ENCODE data around the gene C16orf82. TPM values are rescaled to one million over a fixed set of nuclear protein-coding genes. Genes with fewer than 3 reads are reported as not detected.

C16orf82 gene
- total and polyA plus RNA-seq, 4 donors = not detected

DNA sequence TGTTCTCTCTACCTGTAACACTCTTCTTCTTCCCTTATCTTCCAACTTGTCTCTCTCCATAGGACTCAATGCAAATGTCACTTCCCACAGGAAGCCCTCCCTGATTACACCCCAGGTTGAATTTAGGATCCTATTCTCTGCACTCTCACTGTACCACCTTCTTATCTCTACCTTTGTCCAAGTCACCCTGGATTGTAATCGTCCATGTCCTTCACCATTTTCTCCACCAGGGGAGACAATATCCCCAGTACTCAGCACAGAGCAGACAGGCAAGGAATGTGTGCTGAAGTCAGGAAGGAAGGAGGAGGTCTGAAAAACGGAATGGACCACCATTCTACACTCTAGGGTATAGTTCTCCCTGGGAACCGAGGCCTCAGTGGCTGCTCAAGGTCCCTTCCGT, 14.2 kb downstream of the C16orf82 start:
- DNase-seq (ENCODE audit: low spot score) = no peak
- Histone ChIP-seq H3K4me3 (ENCODE audit: low read depth in 1 of 3, low read length in 3 of 3) (no peak overlapping the region), H3K36me3 (ENCODE audit: control insufficient read depth in 4 of 4, insufficient read depth in 3 of 4, low read depth in 1 of 4, low read length in 3 of 4) (no peaks in the 10 kb centered on the region), H3K27ac (ENCODE audit: low read depth in 1 of 2, low read length in 2 of 2) (no peak overlapping the region), H3K4me1 (ENCODE audit: control insufficient read depth in 4 of 4, insufficient read depth in 4 of 4, low read length in 3 of 4) (no peaks in the 10 kb centered on the region), H3K9me3 (ENCODE audit: control insufficient read depth in 4 of 4, low read length in 3 of 4) (no peaks in the 10 kb centered on the region), H3K27me3 (ENCODE audit: control insufficient read depth in 4 of 4, insufficient read depth in 4 of 4, low read length in 3 of 4) (peaks cover 0 to 6% (median 1%) of the 10 kb centered on the region in 4 donors), H3K9ac (ENCODE audit: low read depth in 1 of 2, low read length in 2 of 2) (no peak overlapping the region)
- 15% methylated on average over 4 of the region's 4 CpGs for WGBS
- TF ChIP-seq, protein P1, sequence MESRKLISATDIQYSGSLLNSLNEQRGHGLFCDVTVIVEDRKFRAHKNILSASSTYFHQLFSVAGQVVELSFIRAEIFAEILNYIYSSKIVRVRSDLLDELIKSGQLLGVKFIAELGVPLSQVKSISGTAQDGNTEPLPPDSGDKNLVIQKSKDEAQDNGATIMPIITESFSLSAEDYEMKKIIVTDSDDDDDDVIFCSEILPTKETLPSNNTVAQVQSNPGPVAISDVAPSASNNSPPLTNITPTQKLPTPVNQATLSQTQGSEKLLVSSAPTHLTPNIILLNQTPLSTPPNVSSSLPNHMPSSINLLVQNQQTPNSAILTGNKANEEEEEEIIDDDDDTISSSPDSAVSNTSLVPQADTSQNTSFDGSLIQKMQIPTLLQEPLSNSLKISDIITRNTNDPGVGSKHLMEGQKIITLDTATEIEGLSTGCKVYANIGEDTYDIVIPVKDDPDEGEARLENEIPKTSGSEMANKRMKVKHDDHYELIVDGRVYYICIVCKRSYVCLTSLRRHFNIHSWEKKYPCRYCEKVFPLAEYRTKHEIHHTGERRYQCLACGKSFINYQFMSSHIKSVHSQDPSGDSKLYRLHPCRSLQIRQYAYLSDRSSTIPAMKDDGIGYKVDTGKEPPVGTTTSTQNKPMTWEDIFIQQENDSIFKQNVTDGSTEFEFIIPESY (IDR thresholded peaks at IDR 0.05) = no peak
- TF ChIP-seq, protein P2, sequence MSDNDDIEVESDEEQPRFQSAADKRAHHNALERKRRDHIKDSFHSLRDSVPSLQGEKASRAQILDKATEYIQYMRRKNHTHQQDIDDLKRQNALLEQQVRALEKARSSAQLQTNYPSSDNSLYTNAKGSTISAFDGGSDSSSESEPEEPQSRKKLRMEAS (IDR thresholded peaks at IDR 0.05) = no peak
- TF ChIP-seq HNF4A (conservative IDR thresholded peaks at IDR 0.05) (no peak), TAF1 (conservative IDR thresholded peaks at IDR 0.05) (no peak), RAD21 (IDR thresholded peaks at IDR 0.05) (peak in 1 of 2 donors; percentile 35), HNF4G (IDR thresholded peaks at IDR 0.05) (no peak), NR2F2 (IDR thresholded peaks at IDR 0.05) (no peak)
- TF ChIP-seq, protein P3, sequence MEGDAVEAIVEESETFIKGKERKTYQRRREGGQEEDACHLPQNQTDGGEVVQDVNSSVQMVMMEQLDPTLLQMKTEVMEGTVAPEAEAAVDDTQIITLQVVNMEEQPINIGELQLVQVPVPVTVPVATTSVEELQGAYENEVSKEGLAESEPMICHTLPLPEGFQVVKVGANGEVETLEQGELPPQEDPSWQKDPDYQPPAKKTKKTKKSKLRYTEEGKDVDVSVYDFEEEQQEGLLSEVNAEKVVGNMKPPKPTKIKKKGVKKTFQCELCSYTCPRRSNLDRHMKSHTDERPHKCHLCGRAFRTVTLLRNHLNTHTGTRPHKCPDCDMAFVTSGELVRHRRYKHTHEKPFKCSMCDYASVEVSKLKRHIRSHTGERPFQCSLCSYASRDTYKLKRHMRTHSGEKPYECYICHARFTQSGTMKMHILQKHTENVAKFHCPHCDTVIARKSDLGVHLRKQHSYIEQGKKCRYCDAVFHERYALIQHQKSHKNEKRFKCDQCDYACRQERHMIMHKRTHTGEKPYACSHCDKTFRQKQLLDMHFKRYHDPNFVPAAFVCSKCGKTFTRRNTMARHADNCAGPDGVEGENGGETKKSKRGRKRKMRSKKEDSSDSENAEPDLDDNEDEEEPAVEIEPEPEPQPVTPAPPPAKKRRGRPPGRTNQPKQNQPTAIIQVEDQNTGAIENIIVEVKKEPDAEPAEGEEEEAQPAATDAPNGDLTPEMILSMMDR (IDR thresholded peaks at IDR 0.05; ENCODE audit: low read depth, low read length, missing input control) = peak; percentile 30

DNA sequence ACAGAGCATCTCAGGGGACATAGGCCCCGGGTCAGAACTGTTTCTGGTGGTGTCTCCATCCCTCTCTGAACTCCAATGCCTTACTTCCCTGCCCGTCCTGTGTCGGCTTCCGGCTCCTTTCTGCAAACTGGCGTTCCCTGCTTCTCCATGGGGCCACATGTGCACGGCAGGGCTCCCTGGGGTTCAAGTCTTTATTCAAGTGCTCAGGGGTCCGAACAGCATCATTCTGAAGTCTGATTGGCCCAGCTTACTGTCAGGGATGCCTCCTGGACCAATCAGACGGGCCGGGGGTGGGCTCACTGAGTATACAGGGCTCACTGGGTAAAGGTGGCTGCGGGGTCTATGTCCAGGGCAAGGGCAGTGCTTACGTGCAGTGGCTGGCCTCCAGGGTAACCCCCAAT, 17.1 kb downstream of the C16orf82 start:
- TF ChIP-seq, protein P1 (IDR thresholded peaks at IDR 0.05) = no peak
- TF ChIP-seq RAD21 (IDR thresholded peaks at IDR 0.05) (no peak), JUND (IDR thresholded peaks at IDR 0.05) (no peak), GABPA (IDR thresholded peaks at IDR 0.05 in 1 of 2, conservative IDR thresholded peaks at IDR 0.05 in 1 of 2) (no peak), TAF1 (conservative IDR thresholded peaks at IDR 0.05) (no peak), EGR1 (IDR thresholded peaks at IDR 0.05; ENCODE audit: low read depth in 2 of 2) (no peak), FOXA2 (IDR thresholded peaks at IDR 0.05) (no peak), NR2F2 (IDR thresholded peaks at IDR 0.05) (no peak), FOXA1 (IDR thresholded peaks at IDR 0.05) (no peak), HNF4G (IDR thresholded peaks at IDR 0.05) (no peak), RXRA (IDR thresholded peaks at IDR 0.05) (no peak), YY1 (IDR thresholded peaks at IDR 0.05) (no peak)
- TF ChIP-seq, protein P2 (IDR thresholded peaks at IDR 0.05) = no peak
- TF ChIP-seq, protein P4, sequence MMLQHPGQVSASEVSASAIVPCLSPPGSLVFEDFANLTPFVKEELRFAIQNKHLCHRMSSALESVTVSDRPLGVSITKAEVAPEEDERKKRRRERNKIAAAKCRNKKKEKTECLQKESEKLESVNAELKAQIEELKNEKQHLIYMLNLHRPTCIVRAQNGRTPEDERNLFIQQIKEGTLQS (IDR thresholded peaks at IDR 0.05) = no peak
- TF ChIP-seq, protein P5, sequence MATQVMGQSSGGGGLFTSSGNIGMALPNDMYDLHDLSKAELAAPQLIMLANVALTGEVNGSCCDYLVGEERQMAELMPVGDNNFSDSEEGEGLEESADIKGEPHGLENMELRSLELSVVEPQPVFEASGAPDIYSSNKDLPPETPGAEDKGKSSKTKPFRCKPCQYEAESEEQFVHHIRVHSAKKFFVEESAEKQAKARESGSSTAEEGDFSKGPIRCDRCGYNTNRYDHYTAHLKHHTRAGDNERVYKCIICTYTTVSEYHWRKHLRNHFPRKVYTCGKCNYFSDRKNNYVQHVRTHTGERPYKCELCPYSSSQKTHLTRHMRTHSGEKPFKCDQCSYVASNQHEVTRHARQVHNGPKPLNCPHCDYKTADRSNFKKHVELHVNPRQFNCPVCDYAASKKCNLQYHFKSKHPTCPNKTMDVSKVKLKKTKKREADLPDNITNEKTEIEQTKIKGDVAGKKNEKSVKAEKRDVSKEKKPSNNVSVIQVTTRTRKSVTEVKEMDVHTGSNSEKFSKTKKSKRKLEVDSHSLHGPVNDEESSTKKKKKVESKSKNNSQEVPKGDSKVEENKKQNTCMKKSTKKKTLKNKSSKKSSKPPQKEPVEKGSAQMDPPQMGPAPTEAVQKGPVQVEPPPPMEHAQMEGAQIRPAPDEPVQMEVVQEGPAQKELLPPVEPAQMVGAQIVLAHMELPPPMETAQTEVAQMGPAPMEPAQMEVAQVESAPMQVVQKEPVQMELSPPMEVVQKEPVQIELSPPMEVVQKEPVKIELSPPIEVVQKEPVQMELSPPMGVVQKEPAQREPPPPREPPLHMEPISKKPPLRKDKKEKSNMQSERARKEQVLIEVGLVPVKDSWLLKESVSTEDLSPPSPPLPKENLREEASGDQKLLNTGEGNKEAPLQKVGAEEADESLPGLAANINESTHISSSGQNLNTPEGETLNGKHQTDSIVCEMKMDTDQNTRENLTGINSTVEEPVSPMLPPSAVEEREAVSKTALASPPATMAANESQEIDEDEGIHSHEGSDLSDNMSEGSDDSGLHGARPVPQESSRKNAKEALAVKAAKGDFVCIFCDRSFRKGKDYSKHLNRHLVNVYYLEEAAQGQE (IDR thresholded peaks at IDR 0.05) = no peak
- TF ChIP-seq, protein P3 (IDR thresholded peaks at IDR 0.05; ENCODE audit: low read depth, low read length, missing input control) = no peak

More for the DNA sequence above, 17.1 kb downstream of the C16orf82 start:
- H3K27me3 ChIP-seq (ENCODE audit: control insufficient read depth in 4 of 4, insufficient read depth in 4 of 4, low read length in 3 of 4) = peaks cover 0 to 3% (median 0%) of the 10 kb centered on the region in 4 donors
- no peaks in the 10 kb centered on the region for H3K9me3 ChIP-seq (ENCODE audit: control insufficient read depth in 4 of 4, low read length in 3 of 4)
- no peak overlapping the region for H3K27ac ChIP-seq (ENCODE audit: low read depth in 1 of 2, low read length in 2 of 2)
- H3K36me3 ChIP-seq (ENCODE audit: control insufficient read depth in 4 of 4, insufficient read depth in 3 of 4, low read depth in 1 of 4, low read length in 3 of 4) = no peaks in the 10 kb centered on the region
- H3K4me1 ChIP-seq (ENCODE audit: control insufficient read depth in 4 of 4, insufficient read depth in 4 of 4, low read length in 3 of 4) = no peaks in the 10 kb centered on the region
- no peak overlapping the region for H3K9ac ChIP-seq (ENCODE audit: low read depth in 1 of 2, low read length in 2 of 2)
- no peak overlapping the region for H3K4me3 ChIP-seq (ENCODE audit: low read depth in 1 of 3, low read length in 3 of 3)
- no peak for DNase-seq (ENCODE audit: low spot score)
- 38% methylated on average over 11 of the region's 11 CpGs for WGBS
